Duodenal mucosa (tissue), 2 donors: ENCODE measurements around the gene SNX9.
"Not testable (repeated sequence)": the region's sequence is repeated elsewhere in the genome, so short reads cannot be mapped to it uniquely, and the experiment has no call there.

ENCODE experiments used
- H3K27ac ChIP-seq: one replicate; pipeline ENCODE4 v1.7.0; 2013; ENCODE audit warnings: low read depth, low read length
- H3K27me3 ChIP-seq, 2 donors: one replicate each; pipeline ENCODE4 v1.7.0; 2013; ENCODE audit warnings: low read length in 2 of 2, control low read depth in 1 of 2; ENCODE audit not compliant: insufficient read depth in 2 of 2, control insufficient read depth in 1 of 2
- H3K36me3 ChIP-seq, 2 donors: one replicate each; pipeline ENCODE4 v1.7.0; 2013; ENCODE audit warnings: low read length in 2 of 2, control low read depth in 1 of 2; ENCODE audit not compliant: insufficient read depth in 2 of 2, control insufficient read depth in 1 of 2
- H3K4me1 ChIP-seq, 2 donors: one replicate each; pipeline ENCODE4 v1.7.0; 2013; ENCODE audit warnings: low read length in 2 of 2, control low read depth in 1 of 2; ENCODE audit not compliant: insufficient read depth in 2 of 2, control insufficient read depth in 1 of 2
- H3K4me3 ChIP-seq, 2 donors: one replicate each; pipeline ENCODE4 v1.7.0; 2013; ENCODE audit warnings: low read length in 2 of 2, low read depth in 1 of 2
- H3K9ac ChIP-seq, 2 donors: one replicate each; pipeline ENCODE4 v1.7.0; 2013; ENCODE audit warnings: low read length in 2 of 2, low read depth in 1 of 2
- H3K9me3 ChIP-seq, 2 donors: one replicate each; pipeline ENCODE4 v1.7.0; 2013; ENCODE audit warnings: low read length in 2 of 2, control low read depth in 1 of 2; ENCODE audit not compliant: control insufficient read depth in 1 of 2

Gene SNX9

DNA sequence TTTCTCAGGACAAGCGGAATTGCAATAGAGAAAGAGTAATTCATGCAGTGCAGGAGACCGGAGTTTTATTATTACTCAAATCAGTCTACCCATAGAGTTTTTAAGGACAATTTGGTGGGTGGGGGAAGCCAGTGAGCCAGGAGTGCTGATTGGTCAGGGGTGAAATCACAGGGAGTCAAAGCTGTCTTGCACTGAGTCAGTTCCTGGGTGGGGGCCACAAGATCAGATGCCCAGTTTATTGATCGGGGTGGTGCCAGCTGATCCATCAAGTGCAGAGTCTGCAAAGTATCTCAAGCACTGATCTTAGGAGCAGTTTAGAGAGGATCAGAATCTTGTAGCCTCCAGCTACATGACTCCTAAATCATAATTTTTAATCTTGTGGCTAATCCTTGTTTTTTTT, 21.1 kb downstream of the SNX9 start:
- not testable (repeated sequence) for H3K27ac ChIP-seq, H3K36me3 ChIP-seq, H3K9me3 ChIP-seq, H3K27me3 ChIP-seq, H3K9ac ChIP-seq, H3K4me3 ChIP-seq
- H3K4me1 ChIP-seq = peaks cover 22 to 32% of the 10 kb centered on the region in 2 donors

DNA sequence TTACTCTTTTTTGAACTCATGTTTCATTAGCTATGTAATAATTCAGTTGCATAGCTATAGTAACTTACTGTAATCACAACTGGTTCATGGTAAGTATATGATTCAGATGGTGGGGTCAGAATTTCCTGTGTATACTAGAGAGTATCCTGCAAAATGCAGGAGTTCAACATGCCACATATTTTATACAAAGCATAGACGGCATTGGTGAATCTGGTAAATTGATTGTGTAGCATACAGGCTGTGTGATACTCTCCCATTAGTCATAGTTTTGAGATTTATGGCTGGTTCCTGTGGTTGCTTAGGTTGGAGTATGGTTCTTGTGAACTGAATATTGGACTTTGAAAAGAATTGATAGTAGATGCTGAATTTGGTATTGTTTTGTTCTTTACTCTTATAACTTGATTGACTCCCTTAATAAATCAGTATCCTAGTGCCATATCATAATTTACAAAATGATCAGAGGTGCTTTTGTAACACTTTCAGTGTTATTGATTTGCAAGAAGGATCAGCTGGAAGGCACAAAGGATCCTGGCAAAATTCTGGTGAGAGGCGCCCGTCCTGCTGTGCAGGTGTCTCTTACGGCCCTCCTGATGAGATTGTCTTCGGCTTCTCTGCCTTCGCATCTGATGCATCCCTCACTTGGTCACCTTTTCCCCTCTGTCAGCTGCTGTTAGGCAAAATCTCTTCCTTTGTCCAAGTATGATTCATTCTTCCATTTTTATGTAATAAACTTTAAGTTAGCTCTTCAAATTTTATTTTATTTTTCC, 22.6 kb downstream of the SNX9 start:
- Histone ChIP-seq H3K4me1 (peaks cover 22 to 33% of the 10 kb centered on the region in 2 donors), H3K36me3 (no peaks in the 10 kb centered on the region), H3K27ac (no peak overlapping the region)

DNA sequence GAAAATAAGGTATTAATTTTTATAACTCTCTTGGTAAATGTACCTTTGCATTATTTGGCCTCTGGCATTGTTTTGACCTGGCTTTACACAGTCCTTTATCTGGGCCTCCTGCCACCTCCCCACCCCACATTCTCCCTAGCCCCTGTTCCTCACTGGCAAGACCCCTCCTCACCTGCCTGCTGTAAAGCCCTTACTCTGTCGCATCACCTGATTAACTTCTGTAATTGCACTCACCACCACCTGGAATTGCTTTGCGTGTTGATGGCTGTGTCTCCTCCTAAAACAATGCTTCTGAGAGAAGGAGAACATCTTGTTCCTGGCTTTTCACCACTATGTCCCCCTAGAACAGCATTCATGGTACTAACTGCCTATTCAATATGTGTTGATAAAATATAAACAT, 24.8 kb downstream of the SNX9 start:
- no peaks in the 10 kb centered on the region for H3K36me3 ChIP-seq
- peaks cover 10 to 24% of the 10 kb centered on the region in 2 donors for H3K4me1 ChIP-seq
- H3K9me3 ChIP-seq = peaks cover 0 to 4% of the 10 kb centered on the region in 2 donors
- H3K27ac ChIP-seq = no peak overlapping the region
- no peaks in the 10 kb centered on the region for H3K27me3 ChIP-seq
- no peak overlapping the region for H3K9ac ChIP-seq
- H3K4me3 ChIP-seq = no peak overlapping the region

More for the DNA sequence above, 22.6 kb downstream of the SNX9 start:
- Histone ChIP-seq H3K9ac (no peak overlapping the region), H3K4me3 (no peak overlapping the region), H3K27me3 (no peaks in the 10 kb centered on the region), H3K9me3 (no peaks in the 10 kb centered on the region)

DNA sequence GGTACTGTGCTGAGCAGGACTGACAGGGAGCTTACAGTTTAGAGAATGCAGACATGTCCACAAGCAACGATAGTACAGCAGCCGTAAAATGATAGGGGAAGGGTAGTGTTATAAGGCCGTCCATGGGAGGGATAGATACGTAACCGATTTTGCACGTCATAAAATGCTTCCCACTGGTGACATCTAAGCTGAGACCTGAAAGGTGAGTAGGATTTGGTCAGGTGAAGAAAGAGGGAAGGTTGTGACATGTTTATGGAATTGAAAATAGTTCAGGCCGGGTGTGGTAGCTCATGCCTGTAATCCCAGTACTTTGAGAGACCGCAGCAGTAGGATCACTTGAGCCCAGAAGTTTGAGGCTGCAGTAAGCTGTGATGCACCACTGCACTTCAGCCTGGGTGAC, 25.6 kb downstream of the SNX9 start:
- Histone ChIP-seq H3K27me3 (no peaks in the 10 kb centered on the region), H3K4me3 (no peak overlapping the region), H3K4me1 (peaks cover 10 to 24% of the 10 kb centered on the region in 2 donors), H3K36me3 (no peaks in the 10 kb centered on the region), H3K9me3 (peaks cover 0 to 4% of the 10 kb centered on the region in 2 donors), H3K27ac (no peak overlapping the region), H3K9ac (no peak overlapping the region)

DNA sequence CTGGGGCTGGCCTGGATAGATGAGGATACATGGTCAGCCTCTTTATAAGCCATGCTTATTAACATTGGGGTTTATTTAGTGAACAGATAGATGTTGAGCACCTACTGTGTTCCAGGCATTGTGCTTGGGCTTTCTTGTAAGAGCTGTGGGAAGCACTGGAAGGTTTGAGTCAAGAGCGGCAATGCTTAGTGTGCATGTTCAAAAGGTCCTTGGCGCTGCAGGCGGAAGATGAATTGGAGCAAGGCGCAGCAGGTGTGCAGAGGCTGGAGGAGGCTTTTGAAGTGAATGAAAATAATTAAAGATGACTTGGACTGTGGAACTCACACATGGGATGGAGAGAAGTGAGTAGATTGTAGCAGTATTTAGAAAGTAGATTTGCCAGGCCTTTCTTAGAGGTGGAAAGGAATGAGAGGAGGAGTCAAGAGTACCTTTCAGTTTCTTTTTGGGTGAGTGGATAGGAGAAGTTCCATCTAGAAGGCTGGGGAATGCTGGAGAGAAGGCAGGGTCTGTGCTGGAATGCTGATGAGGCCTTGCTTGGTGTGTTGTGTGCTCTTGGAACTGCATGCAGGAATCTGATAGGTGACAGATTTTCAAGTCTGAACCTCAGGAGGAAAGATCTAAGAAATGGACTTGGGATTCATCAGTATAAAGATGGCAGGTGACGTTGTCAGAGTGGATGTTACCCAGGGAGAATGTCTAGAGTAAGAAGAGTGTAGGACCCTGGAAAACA, 26.4 kb downstream of the SNX9 start:
- Histone ChIP-seq H3K9me3 (peaks cover 0 to 4% of the 10 kb centered on the region in 2 donors), H3K4me1 (peaks cover 10 to 24% of the 10 kb centered on the region in 2 donors), H3K36me3 (no peaks in the 10 kb centered on the region), H3K27ac (no peak overlapping the region), H3K9ac (no peak overlapping the region), H3K27me3 (no peaks in the 10 kb centered on the region), H3K4me3 (no peak overlapping the region)

DNA sequence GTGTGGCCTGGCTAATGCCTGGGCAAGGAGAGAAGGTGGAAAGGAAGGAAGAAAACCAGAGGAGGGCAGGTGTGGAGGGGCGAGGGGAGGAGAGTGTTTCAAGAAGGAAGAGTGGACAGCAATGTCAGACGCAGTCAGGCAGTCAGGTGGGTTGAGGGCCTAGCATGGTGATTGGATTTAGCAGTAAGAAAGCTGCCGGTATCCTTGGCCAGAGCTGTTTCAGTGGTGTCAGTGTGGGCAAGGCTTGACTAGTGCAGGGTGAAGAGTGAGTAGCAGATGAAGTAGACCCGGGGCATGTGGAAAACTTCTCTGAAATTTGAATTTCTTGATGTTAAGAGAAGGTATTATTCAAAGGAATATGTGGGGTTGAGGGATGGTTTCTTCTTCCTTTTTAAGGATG, 27.0 kb downstream of the SNX9 start:
- Histone ChIP-seq H3K27ac (no peak overlapping the region), H3K9ac (no peak overlapping the region), H3K27me3 (no peaks in the 10 kb centered on the region), H3K9me3 (peaks cover 0 to 4% of the 10 kb centered on the region in 2 donors), H3K4me3 (no peak overlapping the region), H3K4me1 (peaks cover 10 to 24% of the 10 kb centered on the region in 2 donors), H3K36me3 (no peaks in the 10 kb centered on the region)

DNA sequence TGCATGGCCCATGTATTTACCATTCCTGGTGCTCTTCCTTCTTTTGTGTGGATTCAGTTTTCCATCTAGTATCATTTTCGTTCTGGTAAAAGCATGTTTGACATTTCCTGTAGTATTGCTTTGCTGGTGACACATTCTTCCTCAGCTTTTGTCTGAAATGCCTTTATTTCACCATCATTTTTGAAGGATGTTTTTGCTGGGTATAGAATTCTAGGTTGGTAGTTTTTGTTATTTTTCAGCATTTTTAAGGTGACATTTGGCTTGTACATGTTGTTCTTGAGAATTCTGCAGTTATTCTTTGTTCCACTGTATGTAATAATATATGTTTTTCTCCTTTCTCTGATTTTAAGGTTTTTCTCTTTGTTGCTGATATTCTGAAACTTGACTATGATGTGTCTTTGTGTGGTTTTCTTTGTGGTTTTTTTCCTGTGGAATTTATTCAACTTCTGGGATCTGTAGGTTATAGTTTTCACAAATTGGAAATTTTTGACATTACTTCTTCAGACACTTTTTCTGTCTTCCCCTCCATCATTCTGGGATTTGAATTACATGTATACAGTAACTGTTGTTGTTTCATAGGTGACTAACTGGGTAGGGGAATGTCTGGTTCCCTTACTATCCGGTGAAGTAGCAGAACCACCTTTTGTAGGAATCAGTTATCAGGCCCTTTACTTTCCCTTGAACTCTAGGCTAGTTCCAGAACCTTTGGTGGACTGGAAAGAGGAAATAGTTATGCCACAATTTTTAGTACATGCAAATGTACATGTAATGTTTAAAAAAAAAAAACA, 30.2 kb downstream of the SNX9 start:
- Histone ChIP-seq H3K4me3 (no peak overlapping the region), H3K36me3 (no peaks in the 10 kb centered on the region), H3K9me3 (peaks cover 0 to 4% of the 10 kb centered on the region in 2 donors), H3K9ac (no peak overlapping the region), H3K4me1 (peaks cover 0 to 10% of the 10 kb centered on the region in 2 donors), H3K27me3 (no peaks in the 10 kb centered on the region), H3K27ac (no peak overlapping the region)

DNA sequence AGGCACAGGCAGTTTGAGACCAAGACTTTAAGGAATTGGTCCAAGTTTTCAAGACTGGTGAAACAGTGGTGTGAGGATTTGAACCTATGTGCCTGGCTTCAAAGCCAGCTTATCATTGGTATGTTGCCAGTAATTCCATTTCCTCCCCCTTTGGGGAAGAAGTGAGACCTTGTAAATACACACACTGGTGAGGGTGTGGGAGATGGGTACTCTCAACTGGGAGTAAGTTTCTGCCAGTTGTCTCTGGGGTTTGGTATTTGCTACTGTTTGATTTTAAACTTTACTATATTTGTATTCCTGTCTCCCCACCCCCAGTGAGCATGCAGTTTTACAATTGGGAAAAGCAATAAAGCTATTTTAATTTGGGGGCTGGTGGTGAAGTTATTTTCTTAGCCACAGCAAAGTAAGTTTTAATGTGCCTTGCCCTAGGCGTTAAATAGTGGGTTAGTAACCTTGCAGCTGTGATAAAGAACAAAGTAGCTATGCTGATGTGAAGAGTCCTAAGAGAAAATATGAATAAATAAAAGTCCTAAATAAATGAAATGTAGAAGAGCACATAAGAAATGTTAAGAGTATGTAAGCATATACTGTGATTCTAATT, 31.0 kb downstream of the SNX9 start:
- H3K27me3 ChIP-seq = no peaks in the 10 kb centered on the region
- H3K9me3 ChIP-seq = peaks cover 0 to 4% of the 10 kb centered on the region in 2 donors
- H3K36me3 ChIP-seq = no peaks in the 10 kb centered on the region
- H3K27ac ChIP-seq = no peak overlapping the region
- H3K4me3 ChIP-seq = no peak overlapping the region
- H3K9ac ChIP-seq = no peak overlapping the region
- peaks cover 0 to 5% of the 10 kb centered on the region in 2 donors for H3K4me1 ChIP-seq

DNA sequence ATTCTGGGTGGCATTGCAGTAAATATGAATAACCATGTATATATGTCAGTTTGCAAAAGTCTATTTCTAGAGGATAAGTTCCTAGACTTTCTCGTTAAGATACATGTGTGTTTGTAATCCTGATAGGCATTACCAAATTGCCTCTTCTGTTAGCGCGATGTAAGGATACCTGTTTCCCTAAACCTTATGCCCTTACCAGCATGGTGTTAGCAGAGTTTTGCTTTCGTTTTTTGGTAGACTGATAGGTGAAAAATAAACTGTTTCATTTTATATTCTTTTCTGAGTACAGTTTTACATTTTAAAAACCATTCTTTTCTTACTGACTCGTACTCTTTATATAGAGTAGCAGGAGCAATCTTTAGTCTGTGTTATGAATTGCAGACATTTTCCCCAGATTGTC, 32.3 kb downstream of the SNX9 start:
- H3K9me3 ChIP-seq = peaks cover 0 to 4% of the 10 kb centered on the region in 2 donors
- H3K36me3 ChIP-seq = no peaks in the 10 kb centered on the region
- no peak overlapping the region for H3K27ac ChIP-seq
- H3K27me3 ChIP-seq = no peaks in the 10 kb centered on the region
- peaks cover 1 to 4% of the 10 kb centered on the region in 2 donors for H3K4me1 ChIP-seq
- H3K9ac ChIP-seq = no peak overlapping the region
- H3K4me3 ChIP-seq = no peak overlapping the region
